ENCODE results near the gene EAF1.
A peak's percentile ranks its signal among the peaks of the same experiment; 100 is the strongest.
"Not testable (repeated sequence)": the region's sequence is repeated elsewhere in the genome, so short reads cannot be mapped to it uniquely, and the experiment has no call there.

Gene EAF1

GRCh38 chr3:15398731-15399133, 28.7 kb upstream of the EAF1 start:
- peak; percentile 38 to 53 for DNase-seq (ENCODE audit: low read depth in 2 of 2)
- not testable (repeated sequence) for H3K4me3 ChIP-seq (replicated peaks in 1 of 2; ENCODE audit: low read depth in 2 of 2, low read length in 2 of 2)
- TF ChIP-seq CTCF (IDR thresholded peaks at IDR 0.05; ENCODE audit: low read depth, low read length), result peak; percentile 33

- TF ChIP-seq CTCF (IDR thresholded peaks at IDR 0.05; ENCODE audit: low read depth, low read length), result no peak
- no peak for DNase-seq (ENCODE audit: low read depth in 2 of 2)
- H3K4me3 ChIP-seq (replicated peaks in 1 of 2; ENCODE audit: low read depth in 2 of 2, low read length in 2 of 2), result no peak overlapping the region
Observed at GRCh38 chr3:15399970-15400369, 27.4 kb upstream of the EAF1 start.

GRCh38 chr3:15401936-15402335, 25.5 kb upstream of the EAF1 start:
- DNase-seq (ENCODE audit: low read depth in 2 of 2), result no peak
- no peak overlapping the region for H3K4me3 ChIP-seq (replicated peaks in 1 of 2; ENCODE audit: low read depth in 2 of 2, low read length in 2 of 2)
- TF ChIP-seq CTCF (IDR thresholded peaks at IDR 0.05; ENCODE audit: low read depth, low read length), result no peak

- no peak for TF ChIP-seq CTCF (IDR thresholded peaks at IDR 0.05; ENCODE audit: low read depth, low read length)
Observed at GRCh38 chr3:15403495-15403894, 23.9 kb upstream of the EAF1 start.

GRCh38 chr3:15403965-15404364, 23.4 kb upstream of the EAF1 start:
- no peak overlapping the region for H3K4me3 ChIP-seq (replicated peaks in 1 of 2; ENCODE audit: low read depth in 2 of 2, low read length in 2 of 2)
- DNase-seq (ENCODE audit: low read depth in 2 of 2), result no peak
- no peak for TF ChIP-seq CTCF (IDR thresholded peaks at IDR 0.05; ENCODE audit: low read depth, low read length)

More at GRCh38 chr3:15403495-15403894, 23.9 kb upstream of the EAF1 start:
- no peak for DNase-seq (ENCODE audit: low read depth in 2 of 2)
- no peak overlapping the region for H3K4me3 ChIP-seq (replicated peaks in 1 of 2; ENCODE audit: low read depth in 2 of 2, low read length in 2 of 2)

GRCh38 chr3:15404767-15405166, 22.6 kb upstream of the EAF1 start:
- H3K4me3 ChIP-seq (replicated peaks in 1 of 2; ENCODE audit: low read depth in 2 of 2, low read length in 2 of 2), result no peak overlapping the region
- TF ChIP-seq CTCF (IDR thresholded peaks at IDR 0.05; ENCODE audit: low read depth, low read length), result no peak
- no peak for DNase-seq (ENCODE audit: low read depth in 2 of 2)

GRCh38 chr3:15405448-15406050, 21.8 kb upstream of the EAF1 start:
- DNase-seq (ENCODE audit: low read depth in 2 of 2), result peak; percentile 78 to 81
- TF ChIP-seq CTCF (IDR thresholded peaks at IDR 0.05; ENCODE audit: low read depth, low read length), result peak; percentile 50
- H3K4me3 ChIP-seq (replicated peaks in 1 of 2; ENCODE audit: low read depth in 2 of 2, low read length in 2 of 2), result no peak overlapping the region

Measured in cardiac fibroblast (primary cell).